Activated CD8-positive, alpha-beta memory T cell treated with anti-CD3 and anti-CD28 coated beads, Interleukin-2, amount 50 U/mL, for 4 hours (primary cell): Measurements from ENCODE around the gene MAVS.
"Not testable (repeated sequence)": the region's sequence is repeated elsewhere in the genome, so short reads cannot be mapped to it uniquely, and the experiment has no call there.

Experiments
- DNase-seq: peaks from one replicate; pipeline ENCODE4 v3.0.0-alpha.2; 2020

The MAVS gene

DNA sequence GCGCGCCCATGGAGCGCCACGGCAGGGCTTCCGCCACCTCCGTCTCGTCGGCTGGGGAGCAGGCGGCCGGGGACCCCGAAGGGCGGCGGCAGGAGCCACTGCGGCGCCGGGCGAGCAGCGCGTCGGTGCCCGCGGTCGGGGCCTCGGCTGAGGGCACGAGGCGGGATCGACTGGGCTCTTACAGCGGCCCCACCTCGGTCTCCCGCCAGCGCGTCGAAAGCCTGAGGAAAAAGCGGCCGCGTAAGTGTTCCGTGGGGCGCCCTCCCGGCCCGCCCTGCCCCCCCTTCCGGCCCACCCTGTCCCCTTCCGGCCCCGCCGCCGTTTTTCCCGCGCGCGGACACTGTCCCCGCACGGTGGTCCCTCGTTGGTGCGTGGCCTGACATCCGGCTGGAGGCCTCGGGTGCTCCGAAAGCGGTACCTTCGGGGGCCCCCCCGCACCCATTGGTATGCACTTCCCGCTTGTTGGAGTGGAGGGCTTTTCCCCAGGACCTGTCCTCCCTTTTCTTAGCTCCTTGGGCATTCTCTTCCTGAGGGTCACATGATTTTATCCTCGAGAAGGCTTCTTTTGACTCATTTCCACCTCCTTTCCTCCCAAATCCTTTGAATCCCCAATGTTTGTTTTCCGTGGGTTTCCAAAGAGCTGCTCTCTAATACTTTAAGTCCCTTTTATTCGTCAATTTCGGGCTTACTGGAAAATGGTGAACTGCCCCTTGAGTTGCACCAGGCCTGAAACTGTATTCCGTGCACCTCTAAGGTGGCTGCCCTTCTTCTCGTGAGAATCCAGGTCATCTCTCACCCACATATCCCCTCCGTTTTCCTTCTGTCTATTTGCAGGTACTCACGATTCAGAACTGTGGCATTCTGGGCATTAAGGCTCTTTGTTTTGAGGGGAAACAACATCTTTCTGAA, 43.1 kb downstream of the MAVS start:
- peak; percentile 30 for DNase-seq

DNA sequence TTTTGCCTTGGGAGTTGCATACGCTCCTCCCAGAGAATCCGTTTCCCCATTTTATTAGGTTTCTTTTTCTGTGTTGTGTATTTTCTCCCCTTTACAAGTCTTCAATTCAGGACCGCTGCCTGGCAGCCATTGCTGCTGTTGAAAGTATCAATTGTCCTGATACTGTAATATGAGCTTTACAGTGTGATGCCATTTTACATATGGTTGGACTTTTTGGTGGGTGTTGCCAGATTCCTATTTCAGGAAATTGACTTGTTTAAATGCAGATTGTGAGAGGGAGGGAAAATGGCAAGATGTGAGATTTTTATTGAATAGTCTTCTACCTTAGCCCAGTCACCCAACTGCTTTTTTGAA, 43.7 kb downstream of the MAVS start:
- no peak for DNase-seq

DNA sequence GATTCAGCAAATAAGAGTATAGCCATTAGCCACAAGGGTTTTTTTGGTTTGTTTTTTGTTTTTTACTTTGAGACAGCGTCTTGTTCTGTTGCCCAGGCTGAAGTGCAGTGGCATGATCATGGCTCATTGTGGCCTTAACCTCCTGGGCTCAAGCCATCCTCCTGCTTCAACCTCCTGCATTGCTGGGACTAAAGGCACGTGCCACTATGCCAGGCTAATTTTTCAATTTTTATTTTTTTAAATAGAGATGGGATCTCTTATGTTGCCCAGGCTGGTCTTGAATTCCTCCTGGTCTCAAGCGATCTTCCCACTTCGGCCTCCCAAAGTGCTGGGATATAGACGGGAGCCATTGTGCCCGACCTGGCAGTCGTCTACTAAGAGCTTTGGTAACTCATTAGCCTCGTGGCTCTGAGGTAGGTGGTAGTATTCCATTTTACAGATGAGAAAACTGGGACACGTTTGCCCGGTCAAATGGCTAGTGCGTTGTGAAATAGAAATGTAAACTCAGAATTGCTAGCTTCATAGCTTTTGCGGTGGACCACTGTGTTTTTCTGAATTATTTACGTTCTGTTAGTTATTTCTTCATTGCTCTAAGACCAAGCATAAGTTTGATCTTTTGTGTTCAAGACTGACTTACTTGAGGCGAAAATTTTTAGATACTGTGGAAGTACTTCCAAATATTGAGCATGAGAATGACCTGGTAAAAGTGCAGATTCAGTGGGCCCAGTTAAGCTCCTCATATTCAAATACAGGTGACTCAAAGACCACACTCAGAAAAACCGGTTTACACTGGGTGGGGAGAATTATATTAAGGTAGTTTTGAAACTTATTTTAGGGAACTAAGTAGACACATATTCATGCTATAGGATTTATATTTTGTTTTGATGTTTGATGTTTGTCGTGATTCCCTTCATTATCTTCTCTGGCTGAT, 44.6 kb downstream of the MAVS start:
- no peak for DNase-seq

DNA sequence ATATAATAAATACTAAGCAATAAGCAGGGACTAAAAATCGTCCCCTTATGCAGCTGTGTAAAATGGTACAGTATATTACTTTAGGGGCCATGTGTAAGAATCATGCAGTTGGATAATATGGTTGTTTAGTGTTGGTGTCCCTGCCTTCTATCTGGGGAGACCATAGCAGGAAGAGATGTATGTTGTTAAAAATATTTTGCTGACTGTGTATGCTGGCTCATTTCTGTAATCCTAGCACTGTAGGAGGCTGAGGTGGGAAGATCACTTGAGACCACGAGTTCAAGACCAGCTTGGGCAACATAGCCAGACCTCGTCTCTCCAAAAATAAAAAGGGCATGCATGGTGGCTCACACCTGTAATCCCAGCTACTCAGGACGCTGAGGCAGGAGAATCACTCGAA, 48.2 kb downstream of the MAVS start:
- no peak for DNase-seq

DNA sequence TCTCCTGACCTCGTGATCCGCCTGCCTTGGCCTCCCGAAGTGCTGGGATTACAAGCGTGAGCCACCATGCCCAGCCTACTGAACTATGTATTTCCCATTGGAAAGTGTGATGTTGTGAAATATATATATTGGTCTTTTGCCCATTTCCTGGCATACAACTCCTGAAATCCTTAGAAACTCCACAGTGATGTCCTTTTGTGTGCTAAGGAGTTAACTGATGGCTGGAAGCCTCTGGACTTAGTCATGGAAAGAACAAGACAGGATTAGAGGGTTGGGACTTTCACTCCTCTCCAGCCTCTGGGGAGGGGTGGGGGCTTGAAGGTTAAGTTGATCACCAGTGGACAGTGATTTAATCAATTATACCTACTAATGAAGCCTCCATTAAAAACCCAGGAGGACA, 49.7 kb downstream of the MAVS start:
- no peak for DNase-seq

DNA sequence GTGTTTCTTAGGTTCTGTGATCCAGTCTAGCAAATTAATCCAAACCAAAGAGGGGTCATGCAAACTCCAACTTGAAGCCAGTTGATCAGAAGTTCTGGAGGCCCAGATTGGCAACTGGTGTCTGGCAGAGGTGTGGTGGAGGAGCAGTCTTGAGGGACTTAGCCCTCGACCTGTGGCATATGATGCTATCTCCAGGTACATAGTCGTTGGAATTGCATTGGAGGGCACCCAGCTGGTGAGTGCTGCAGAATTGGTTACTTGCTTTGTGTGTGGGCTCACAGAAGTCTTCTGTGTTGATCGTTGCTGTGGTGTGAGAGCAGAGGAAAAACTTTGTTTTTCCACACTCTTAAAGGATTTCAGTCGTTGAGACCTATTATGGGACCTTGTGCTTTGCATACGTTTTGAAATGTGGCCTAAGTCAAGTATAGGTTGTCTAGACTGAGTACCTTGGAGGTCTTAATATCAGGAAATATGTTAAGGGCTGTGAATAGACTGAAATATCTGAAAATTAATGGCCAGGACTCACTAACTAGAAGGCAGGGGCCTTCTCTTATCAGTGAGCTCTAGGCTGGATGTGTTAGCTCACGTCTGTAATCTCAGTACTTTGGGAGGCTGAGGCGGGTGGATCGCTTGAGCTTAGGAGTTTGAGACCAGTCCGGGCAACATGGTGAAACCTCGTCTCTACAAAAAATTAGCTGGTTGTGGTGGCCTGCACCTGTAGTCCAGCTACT, 50.4 kb downstream of the MAVS start:
- DNase-seq, result no peak

DNA sequence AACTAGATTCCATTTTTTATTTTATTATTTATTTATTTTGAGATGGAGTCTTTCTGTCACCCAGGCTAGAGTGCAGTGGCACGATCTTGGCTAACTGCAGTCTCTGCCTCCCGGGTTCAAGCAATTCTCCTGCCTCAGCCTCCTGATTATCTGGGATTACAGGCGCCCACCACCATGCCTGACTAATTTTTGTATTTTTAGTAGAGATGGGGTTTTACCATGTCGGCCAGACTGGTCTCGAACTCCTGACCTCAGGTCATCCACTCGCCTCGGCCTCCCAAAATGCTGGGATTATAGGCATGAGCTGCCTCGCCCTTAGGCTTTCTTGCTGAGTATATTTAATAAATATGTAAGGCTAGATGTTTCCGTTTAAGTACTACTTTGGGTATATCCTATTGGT, 51.5 kb downstream of the MAVS start:
- not testable (repeated sequence) for DNase-seq

DNA sequence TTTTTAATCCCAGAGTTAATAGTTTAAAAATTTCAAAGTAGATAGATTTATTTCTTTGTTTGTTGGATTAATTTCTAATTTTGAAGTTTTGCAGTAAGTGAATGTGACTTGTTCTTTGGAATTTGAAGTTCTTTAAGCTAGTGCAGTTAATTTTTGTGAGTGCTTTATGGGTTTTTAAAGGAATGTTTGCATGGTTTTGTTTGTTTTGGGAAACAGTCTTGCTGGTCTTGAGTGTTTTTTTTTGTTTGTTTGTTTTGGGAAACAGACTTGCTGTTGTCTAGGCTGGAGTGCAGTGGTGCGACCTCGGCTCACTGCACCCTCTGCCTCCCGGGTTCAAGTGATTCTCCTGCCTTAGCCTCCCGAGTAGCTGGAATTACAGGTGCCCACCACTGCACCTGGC, 52.0 kb downstream of the MAVS start:
- DNase-seq, result no peak

DNA sequence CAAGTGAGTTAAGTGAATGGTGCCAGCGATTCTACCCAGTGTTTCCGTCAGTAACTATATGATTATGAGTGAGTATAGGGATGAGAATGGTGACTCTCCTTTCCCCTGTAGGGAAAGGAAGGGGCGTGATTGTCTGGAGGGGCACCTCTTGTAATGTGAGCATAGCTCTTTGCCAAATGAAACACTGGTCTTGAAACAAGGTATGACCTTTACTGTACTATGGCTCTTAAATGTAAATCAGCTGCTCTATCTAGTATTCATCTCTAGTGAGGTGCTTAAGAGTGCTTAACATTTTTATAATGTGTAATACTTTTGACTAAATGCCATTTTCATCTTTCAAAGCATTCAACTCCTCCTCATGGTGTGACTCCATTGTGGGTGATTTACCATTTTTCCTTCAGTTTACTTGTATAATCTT, 53.6 kb downstream of the MAVS start:
- no peak for DNase-seq

DNA sequence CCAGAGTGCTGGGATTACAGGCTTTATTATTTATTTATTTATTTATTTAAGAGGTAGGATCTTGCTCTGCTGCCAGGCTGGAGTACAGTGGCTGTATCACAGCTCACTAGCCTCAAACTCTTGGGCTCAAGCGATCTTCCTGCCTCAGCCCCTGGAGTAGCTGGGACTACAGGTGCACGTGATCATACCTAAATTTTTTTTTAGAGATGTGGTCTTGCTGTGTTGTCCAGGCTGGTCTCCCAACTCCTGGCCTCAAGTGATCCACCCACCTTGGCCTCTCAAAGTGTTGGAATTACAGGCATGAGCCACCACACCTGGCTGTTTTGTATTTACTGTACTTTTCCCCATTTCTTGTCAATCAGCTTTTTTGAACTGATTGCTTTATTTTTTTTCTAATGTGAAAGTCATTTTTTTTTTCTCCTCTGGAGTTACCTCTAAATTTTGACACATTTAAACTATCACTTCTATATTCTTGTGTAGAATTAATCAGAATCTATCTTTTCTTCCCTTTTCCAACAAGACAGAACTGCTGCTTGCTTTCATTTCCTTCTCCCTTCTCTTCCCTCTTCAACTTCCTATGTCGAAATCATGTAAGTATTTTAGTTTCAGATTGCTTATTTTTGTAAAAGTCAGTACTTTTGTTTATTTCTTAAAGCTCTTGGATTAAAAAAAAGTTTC, 54.5 kb downstream of the MAVS start:
- no peak for DNase-seq

DNA sequence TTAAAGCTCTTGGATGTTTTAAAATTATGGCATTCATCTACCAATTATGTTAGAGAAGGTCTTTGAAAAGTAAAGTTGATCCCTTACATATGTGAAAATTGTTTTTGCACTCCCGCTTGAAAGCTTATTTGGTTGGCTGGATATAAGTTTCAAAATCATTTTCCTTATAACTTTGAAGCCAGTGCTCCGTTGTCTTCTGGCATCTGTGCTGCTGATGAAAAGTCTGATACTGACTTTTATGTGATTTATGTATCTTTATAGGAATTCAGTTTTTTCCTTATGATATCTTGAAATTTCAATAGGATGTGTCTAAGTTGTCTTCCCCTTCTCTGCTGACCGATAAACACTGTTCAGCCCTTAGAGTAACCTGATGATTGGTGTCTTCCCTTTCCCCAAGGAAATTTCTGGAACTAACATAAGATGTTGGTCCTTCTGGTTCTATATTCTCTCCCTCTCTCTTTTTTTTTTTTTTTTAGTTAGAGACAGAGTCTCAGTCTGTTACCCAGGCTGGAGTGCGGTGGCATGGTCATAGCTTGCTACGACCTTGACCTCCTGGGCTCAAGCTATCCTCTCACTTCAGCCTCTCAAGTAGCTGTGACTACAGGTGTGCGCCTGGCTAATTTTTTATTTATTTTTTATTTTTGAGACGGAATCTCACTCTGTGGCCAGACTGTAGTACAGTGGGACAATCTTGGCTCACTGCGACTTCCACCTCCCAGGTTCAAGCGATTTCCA, 55.2 kb downstream of the MAVS start:
- DNase-seq, result no peak

DNA sequence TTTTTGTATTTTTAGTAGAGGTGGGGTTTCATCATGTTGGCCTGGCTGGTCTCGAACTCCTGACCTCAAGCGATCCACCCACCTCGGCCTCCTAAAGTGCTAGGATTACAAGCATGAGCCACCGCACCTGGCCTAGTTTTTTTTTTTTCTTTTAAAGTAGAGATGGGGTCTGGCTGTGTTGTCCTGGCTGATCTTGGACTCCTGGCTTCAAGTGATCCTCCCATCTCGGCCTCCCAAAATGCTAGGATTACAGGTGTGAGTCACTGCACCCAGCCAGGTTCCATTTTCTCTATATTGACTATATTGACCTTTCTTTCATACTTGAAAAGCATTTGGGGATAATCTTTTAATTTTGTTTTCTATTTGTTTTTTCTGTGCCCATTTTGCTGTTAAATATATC, 55.8 kb downstream of the MAVS start:
- DNase-seq, result no peak

DNA sequence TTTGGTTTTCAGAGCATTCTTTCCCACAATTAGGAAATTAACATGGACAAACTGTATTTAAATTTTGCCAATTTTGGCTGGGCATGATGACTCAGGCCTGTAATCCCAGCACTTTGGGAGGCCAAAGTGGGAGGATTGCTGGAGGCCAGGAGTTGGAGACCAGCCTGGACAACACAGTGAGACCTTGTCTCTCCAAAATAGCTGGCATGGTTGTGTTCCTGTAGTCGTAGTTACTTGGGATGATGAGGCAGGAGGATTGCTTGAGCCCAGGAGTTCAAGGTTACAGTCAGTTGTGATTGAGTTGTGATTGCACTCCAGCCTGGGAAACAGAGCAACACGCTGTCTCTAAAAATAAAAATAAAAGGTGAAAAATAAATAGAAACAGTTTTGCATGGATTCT, 57.6 kb downstream of the MAVS start:
- DNase-seq, result no peak

DNA sequence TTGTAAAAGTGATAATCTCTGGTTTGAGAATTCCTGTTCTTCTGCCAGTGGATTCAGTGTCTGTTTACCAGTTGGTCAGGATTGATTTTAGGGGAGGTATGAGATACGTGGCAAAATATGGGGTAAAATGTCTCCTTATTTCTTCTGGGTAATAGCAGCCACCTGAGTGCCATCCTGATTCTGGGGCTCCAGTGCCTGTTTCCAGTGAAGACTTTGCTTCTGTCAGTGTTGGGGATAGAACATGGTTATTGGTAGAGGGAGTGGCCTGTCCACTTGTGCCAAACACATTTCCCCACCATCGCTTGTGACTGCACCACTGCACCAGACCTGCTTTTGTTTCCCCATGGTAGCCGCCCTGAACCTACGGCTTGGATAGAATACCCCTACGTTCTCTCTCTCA, 58.2 kb downstream of the MAVS start:
- DNase-seq, result no peak

DNA sequence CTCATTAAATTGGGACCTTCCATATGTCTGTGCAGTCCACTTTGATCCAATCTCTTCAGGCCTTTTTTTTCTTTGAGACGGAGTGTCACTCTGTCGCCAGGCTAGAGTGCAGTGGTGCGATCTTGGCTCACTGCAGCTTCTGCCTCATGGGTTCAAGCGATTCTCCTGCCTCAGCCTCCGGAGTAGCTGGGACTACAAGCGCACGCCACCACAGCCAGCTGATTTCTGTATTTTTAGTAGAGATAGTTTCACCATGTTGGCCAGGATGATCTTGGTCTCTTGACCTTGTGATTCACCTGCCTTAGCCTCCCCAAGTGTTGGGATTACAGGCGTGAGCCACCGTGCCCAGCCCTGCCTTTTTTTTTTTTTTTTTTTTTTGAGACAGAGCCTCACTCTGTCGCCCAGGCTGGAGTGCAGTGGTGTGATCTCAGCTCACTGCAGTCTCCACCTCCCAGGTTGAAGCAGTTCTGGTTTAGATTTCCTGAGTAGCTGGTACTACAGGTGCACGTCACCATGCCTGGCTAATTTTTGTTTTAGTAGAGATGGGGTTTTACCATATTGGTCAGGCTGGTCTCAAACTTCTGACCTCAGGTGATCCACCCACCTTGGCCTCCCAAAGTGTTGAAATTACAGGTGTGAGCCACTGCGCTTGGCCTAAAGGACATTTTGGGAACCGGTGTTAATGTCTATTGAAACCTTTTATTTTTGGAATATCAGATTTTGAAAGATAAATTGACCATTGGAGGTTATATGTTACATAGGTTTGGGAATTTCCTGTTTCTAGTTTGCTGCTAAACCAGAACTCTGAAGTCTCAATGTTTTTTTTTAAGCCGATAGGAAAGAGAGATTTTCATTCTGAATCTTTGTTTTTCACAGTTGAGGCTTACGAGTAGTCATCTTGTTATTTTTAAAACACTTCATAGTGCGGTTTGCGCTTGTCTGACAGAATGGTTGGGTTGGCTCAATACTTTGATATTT, 60.4 kb downstream of the MAVS start:
- not testable (repeated sequence) for DNase-seq

DNA sequence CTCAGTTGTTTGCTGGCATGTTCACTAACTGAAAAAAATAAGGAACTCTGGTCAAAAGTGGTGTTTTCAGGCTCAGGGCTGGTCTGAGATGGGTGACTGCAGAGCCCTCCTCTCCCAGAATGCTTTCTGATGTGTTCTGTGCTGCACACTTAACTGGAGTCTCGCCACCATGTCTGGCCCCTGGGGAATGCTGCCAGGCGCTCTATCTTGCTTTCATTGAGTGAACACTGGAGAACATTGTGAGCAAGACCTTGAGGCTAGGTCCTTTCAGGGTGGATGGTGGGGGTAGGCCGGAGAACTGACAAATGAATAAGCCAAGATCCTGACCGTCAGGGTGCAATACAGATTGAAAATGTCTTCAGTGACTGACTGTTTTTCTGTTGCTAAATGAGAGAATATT, 62.0 kb downstream of the MAVS start:
- DNase-seq, result no peak

DNA sequence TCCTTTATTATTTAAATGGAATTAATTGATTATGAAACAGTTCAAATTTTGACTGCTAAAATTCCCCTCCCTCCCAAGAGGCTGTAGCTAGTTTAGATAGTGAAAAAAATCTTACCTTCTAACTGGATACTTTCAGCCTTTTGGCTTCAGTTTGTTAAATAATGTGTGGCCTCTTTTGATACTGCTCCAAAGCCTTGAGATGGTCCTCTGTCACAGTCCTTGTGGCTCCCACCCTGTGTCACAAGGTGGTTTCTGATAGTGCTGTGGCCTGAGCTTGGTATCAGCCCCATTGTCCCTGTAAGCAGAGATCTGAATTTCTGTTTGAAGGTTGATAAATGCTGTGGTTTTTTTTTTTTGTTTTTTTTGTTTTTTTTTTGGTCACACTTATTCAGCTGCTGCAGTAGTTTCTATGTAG, 63.3 kb downstream of the MAVS start:
- DNase-seq, result no peak

DNA sequence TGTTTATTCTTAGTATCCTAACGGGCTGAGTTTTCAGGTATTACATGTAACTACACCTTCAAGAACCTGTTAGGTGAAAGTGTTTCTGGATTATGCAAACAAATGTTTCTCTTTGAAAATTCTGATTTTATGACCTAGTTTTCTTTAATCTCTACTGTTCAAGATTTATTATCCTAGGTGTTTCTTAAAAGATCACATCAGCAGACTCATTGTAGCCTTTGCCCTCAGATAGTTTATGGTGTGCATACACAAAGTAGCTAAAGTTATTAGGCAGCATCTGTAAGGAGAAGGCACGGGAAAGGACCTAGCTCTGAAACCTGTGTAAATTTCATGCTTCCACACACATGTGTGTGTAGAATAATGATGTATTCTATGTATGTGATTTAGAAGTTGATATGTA, 64.2 kb downstream of the MAVS start:
- DNase-seq, result no peak

DNA sequence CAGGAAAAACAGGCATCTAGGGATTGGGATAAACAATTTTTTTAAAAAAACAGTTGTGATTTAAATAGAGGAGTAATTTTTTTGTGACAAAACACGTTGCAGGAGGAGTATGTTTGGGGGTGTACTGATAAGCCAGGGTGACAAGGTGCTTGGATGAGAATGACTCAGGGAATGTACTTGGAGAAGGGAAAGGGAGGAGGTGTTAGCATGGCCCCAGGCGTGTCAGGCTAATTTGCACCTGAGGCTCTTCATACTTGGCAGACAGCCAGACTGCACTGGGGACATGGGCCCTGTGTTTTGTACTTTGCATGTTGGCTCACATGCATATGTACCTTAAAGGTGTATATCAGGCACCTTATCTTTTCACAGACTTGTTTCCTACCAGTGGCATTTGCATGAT, 65.3 kb downstream of the MAVS start:
- DNase-seq, result no peak

DNA sequence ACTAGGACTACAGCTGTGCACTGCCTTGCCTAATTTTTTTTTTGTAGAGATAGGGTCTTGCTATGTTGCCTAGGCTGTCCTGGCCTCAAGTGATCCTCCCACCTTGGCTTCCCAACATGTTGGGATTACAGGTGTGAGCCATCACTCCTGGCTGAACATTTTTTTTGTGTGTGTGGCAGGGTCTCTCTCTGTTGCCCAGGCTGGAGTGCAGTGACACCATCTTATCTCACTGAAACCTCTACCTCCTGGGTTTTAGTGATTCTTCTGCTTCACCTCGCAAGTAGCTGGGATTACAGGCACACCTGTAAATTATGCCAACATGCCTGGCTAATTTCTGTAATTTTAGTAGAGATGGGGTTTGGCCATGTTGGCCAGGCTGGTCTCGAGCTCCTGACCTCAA, 67.8 kb downstream of the MAVS start:
- DNase-seq, result no peak

DNA sequence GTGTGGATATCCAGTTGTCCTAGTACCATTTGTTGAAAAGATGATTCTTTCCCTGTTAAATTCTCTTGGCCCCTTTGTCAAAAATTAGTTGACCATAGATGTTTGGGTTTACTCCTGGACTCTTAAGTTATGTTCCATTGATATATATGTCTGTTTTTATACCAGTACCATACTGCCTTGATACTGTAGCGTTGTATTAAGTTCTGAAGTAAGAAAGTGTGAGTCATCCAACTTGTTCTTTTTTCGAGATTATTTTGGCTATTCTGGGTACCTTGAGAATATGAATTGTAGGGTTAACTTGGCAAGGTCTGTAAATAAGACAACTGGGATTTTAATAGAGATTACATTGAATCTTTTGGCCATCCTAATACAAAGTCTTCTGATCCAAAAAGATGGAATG, 69.1 kb downstream of the MAVS start:
- DNase-seq, result no peak
